Upper lobe of right lung (tissue), 1 donor: ENCODE results near the gene POLN. TPM values are rescaled to one million over a fixed set of nuclear protein-coding genes. Genes with fewer than 3 reads are reported as not detected.

ENCODE experiments used
- ATAC-seq: fragments of 200-7000 bp; cut with Tn5 transposase; one replicate; pipeline ENCODE4 v1.9.1; 2020; ENCODE audit warnings: mild to moderate bottlenecking, moderate library complexity
- DNase-seq: peaks from one replicate; pipeline ENCODE4 v3.0.0-alpha.2; 2020
- H3K27ac ChIP-seq: fragments of 200-600 bp; one replicate; pipeline ENCODE4 v1.8.0; 2022
- H3K27me3 ChIP-seq: fragments of 200-600 bp; one replicate; pipeline ENCODE4 v1.8.0; 2022; ENCODE audit warnings: mild to moderate bottlenecking
- H3K36me3 ChIP-seq: fragments of 200-600 bp; one replicate; pipeline ENCODE4 v1.8.0; 2022
- H3K4me1 ChIP-seq: fragments of 200-600 bp; one replicate; pipeline ENCODE4 v1.8.0; 2022
- H3K4me3 ChIP-seq: fragments of 200-600 bp; one replicate; pipeline ENCODE4 v1.8.0; 2022; ENCODE audit warnings: mild to moderate bottlenecking
- H3K9me3 ChIP-seq: fragments of 200-600 bp; one replicate; pipeline ENCODE4 v1.8.0; 2022
- intact Hi-C: fragments of 100-400 bp; cut with DNase I; formaldehyde crosslinking; loops from one replicate; pipeline ENCODE4 v1.11.0; 2022
- total RNA-seq: library from RNA; stranded (reverse); fragmentation: NEBNext Ultra II Directional; extraction: Animal tissue kit (Norgen Biotek cat#: 25700); gene quantifications from one replicate; pipeline ENCODE4 v1.2.1, GENCODE V29; 2021
- TF ChIP-seq, protein P1 (sequence below): fragments of 200-600 bp; IDR thresholded peaks from one replicate; pipeline ENCODE4 v1.8.0; 2022; ENCODE audit warnings: antibody characterized with exemption
- donor health status: DM: no; HTN: yes; CAD: no; lungs with severe emphysema.

The POLN gene
- total RNA-seq, 1 donor from 2014 or later, result 2.7 TPM

GRCh38 chr4:2101346-2102044 lies 140.4 kb downstream of the POLN start:
- peaks cover 13% of the 10 kb centered on the region for H3K9me3 ChIP-seq
- intact Hi-C loops, result no loop called here
- no peaks in the 10 kb centered on the region for H3K36me3 ChIP-seq
- H3K4me3 ChIP-seq, result no peak overlapping the region
- no peak for ATAC-seq
- no peak overlapping the region for H3K27ac ChIP-seq
- no peaks in the 10 kb centered on the region for H3K4me1 ChIP-seq
- no peak for DNase-seq
- TF ChIP-seq, protein P1, sequence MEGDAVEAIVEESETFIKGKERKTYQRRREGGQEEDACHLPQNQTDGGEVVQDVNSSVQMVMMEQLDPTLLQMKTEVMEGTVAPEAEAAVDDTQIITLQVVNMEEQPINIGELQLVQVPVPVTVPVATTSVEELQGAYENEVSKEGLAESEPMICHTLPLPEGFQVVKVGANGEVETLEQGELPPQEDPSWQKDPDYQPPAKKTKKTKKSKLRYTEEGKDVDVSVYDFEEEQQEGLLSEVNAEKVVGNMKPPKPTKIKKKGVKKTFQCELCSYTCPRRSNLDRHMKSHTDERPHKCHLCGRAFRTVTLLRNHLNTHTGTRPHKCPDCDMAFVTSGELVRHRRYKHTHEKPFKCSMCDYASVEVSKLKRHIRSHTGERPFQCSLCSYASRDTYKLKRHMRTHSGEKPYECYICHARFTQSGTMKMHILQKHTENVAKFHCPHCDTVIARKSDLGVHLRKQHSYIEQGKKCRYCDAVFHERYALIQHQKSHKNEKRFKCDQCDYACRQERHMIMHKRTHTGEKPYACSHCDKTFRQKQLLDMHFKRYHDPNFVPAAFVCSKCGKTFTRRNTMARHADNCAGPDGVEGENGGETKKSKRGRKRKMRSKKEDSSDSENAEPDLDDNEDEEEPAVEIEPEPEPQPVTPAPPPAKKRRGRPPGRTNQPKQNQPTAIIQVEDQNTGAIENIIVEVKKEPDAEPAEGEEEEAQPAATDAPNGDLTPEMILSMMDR, result no peak
- no peaks in the 10 kb centered on the region for H3K27me3 ChIP-seq

GRCh38 chr4:2096073-2096609 lies 145.8 kb downstream of the POLN start:
- TF ChIP-seq, protein P1, result no peak
- intact Hi-C loops, result no loop called here
- no peak for DNase-seq

DNA sequence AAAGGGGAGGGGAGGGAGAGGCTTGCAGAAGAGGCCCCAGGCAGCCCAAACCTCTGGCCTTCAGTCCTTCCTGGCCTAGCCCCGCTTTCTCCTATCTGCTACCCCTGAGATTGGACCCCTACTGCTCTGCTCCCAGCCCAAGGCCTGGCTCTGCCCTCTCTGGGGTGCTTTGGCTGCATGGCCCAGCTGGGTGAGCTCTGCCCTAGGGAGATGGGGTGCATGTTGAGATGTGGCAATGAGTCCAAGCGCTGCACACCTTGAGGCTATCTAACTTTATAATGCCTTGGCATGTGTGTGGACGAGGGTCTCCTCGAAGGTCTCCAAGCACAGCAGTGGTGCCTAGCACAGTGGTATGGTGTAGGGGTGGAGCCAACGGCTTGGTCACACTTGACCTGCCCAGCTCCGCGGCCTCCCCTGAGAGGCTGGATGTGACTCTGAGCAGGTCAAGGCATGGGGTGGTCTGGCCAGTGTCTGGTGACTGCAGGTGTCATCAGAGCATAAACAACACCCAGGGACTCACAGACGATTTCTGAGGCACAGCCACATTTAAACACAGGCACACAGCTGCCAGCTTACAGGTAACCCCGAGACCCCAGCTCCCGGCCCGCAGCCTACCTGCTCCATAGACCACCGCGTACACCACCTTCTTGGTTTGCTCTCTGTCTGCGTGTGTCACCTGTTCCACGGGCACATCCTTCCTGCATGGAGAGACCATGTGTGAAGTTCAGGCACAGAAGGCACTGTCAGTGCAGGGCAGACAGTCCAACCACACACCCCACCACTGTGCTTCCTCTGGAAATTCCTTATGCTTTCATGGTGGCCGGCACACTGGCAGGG lies 146.5 kb downstream of the POLN start:
- Histone ChIP-seq H3K27ac (no peak overlapping the region), H3K27me3 (no peaks in the 10 kb centered on the region), H3K4me1 (no peaks in the 10 kb centered on the region), H3K36me3 (no peaks in the 10 kb centered on the region), H3K9me3 (no peaks in the 10 kb centered on the region), H3K4me3 (no peak overlapping the region)
- peak; percentile 19 for ATAC-seq
- DNase-seq, result no peak
- intact Hi-C loops, result no loop called here
- TF ChIP-seq, protein P1, result no peak

More at GRCh38 chr4:2096073-2096609, 145.8 kb downstream of the POLN start:
- Histone ChIP-seq H3K36me3 (no peaks in the 10 kb centered on the region), H3K4me1 (no peaks in the 10 kb centered on the region), H3K27me3 (no peaks in the 10 kb centered on the region), H3K4me3 (no peak overlapping the region), H3K27ac (no peak overlapping the region), H3K9me3 (no peaks in the 10 kb centered on the region)
- no peak for ATAC-seq

GRCh38 chr4:2094545-2094944 lies 147.4 kb downstream of the POLN start:
- Histone ChIP-seq H3K27ac (no peak overlapping the region), H3K9me3 (no peaks in the 10 kb centered on the region), H3K27me3 (no peaks in the 10 kb centered on the region), H3K4me3 (no peak overlapping the region), H3K4me1 (no peaks in the 10 kb centered on the region), H3K36me3 (no peaks in the 10 kb centered on the region)
- intact Hi-C loops, result no loop called here
- TF ChIP-seq, protein P1, result no peak
- DNase-seq (no peak), ATAC-seq (no peak)

DNA sequence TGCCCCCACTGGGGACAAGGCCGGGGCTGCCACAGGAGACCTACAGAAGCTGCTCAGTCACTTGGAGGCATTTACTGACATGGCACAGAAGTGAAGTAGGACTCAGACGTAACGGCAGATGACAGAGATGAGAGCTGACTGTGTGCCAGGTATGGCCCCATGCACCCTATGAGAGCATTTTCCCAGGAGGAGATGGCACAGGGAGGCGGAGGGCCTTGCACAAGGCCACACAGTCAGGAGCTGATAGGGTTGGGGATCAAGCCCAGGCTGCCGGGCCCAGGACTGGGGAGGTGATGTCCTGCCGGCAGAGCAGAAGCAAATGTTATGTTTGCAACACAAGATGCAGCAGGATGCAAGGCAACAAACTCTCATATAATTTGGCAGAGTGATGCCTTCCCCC lies 148.7 kb downstream of the POLN start:
- Histone ChIP-seq H3K36me3 (no peaks in the 10 kb centered on the region), H3K9me3 (no peaks in the 10 kb centered on the region), H3K27me3 (no peaks in the 10 kb centered on the region), H3K4me3 (no peak overlapping the region), H3K4me1 (no peaks in the 10 kb centered on the region), H3K27ac (no peak overlapping the region)
- intact Hi-C loops, result no loop called here
- no peak for ATAC-seq
- DNase-seq, result no peak
- TF ChIP-seq, protein P1, result no peak
